Neural progenitor cell (in vitro differentiated cells): ENCODE measurements around the gene OVOL3.

Source experiments
- CTCF ChIP-seq: fragments of 200-600 bp; sonication (generic); IDR thresholded peaks from 2 replicates; pipeline ENCODE4 v1.5.1; 2017; ENCODE audit warnings: antibody characterized with exemption, mild to moderate bottlenecking
- EZH2 ChIP-seq: fragments of 200-600 bp; sonication (generic); IDR thresholded peaks from 2 replicates; pipeline ENCODE4 v1.6.1; 2017; ENCODE audit warnings: antibody characterized with exemption, mild to moderate bottlenecking, moderate library complexity

- TF ChIP-seq CTCF (no peak), EZH2 (no peak)
Measured at GRCh38 chr19:36112678-36113077, 1.7 kb downstream of the OVOL3 start.
